CD14-positive monocyte (primary cell): ENCODE results near the gene CYP46A1. TPM values are rescaled to one million over a fixed set of nuclear protein-coding genes. Genes with fewer than 3 reads are reported as not detected.

Experiments used
- DNase-seq, 3 donors: peaks; one replicate each; pipeline ENCODE4 v3.0.0-alpha.2; 2011 to 2022
- H2AFZ ChIP-seq: 2 replicates; pipeline ENCODE4 v1.6.0; 2012; ENCODE audit warnings: mild to moderate bottlenecking, low read depth, low read length, inconsistent platforms; ENCODE audit not compliant: insufficient read depth, poor library complexity, severe bottlenecking
- H3K27ac ChIP-seq, 2 donors: 1 replicate in 1 of 2; 2 replicates in 1 of 2; pipeline ENCODE4 v1.5.1; 2012 to 2013; ENCODE audit warnings: low read length in 2 of 2, control low read depth in 1 of 2, inconsistent platforms in 1 of 2, low read depth in 1 of 2, mild to moderate bottlenecking in 1 of 2
- H3K27me3 ChIP-seq, 2 donors: one replicate each; pipeline versions ENCODE4 v1.6.0 to v1.6.1; 2011 to 2013; ENCODE audit warnings: low read length in 2 of 2; ENCODE audit not compliant: control insufficient read depth in 2 of 2, insufficient read depth in 2 of 2
- H3K36me3 ChIP-seq, 2 donors: replicated peaks in 1 of 2; 1 replicate in 1 of 2; 2 replicates in 1 of 2; pipeline versions ENCODE4 v1.5.1 to v1.6.1; 2012 to 2013; ENCODE audit warnings: low read length in 2 of 2, control low read depth in 1 of 2, inconsistent platforms in 1 of 2, mild to moderate bottlenecking in 1 of 2; ENCODE audit not compliant: insufficient read depth in 2 of 2, control insufficient read depth in 1 of 2
- H3K4me1 ChIP-seq, 2 donors: 1 replicate in 1 of 2; 2 replicates in 1 of 2; pipeline versions ENCODE4 v1.5.1 to v1.6.1; 2012 to 2013; ENCODE audit warnings: low read length in 2 of 2, control low read depth in 1 of 2, inconsistent platforms in 1 of 2, mild to moderate bottlenecking in 1 of 2, moderate library complexity in 1 of 2; ENCODE audit not compliant: insufficient read depth in 2 of 2, control insufficient read depth in 1 of 2
- H3K4me2 ChIP-seq: replicated peaks from 2 replicates; pipeline ENCODE3; 2012; ENCODE audit warnings: low read length, moderate library complexity, mild to moderate bottlenecking; ENCODE audit not compliant: poor library complexity, severe bottlenecking; ENCODE audit errors: extremely low read depth
- H3K4me3 ChIP-seq, 3 experiments: fragments of 200-600 bp in 1 of 3; sonication (generic) in 1 of 3; replicated peaks in 1 of 3; 1 replicate in 2 of 3; 2 replicates in 1 of 3; pipeline ENCODE4 v1.5.1; 2011 to 2013; ENCODE audit warnings: low read length in 3 of 3, mild to moderate bottlenecking in 3 of 3, control low read depth in 2 of 3, low read depth in 2 of 3, inconsistent platforms in 1 of 3, moderate library complexity in 1 of 3
- H3K79me2 ChIP-seq: 2 replicates; pipeline ENCODE4 v1.6.0; 2012; ENCODE audit warnings: mild to moderate bottlenecking, control low read depth, inconsistent platforms, low read length, moderate library complexity; ENCODE audit not compliant: insufficient read depth
- H3K9ac ChIP-seq: 2 replicates; pipeline ENCODE4 v1.6.0; 2017; ENCODE audit warnings: low read length, mild to moderate bottlenecking; ENCODE audit not compliant: insufficient read depth, poor library complexity, severe bottlenecking
- H3K9me3 ChIP-seq, 2 donors: replicated peaks in 1 of 2; 1 replicate in 1 of 2; 2 replicates in 1 of 2; pipeline versions ENCODE4 v1.5.1 to v1.6.1; 2012 to 2013; ENCODE audit warnings: low read length in 2 of 2, control low read depth in 1 of 2; ENCODE audit not compliant: control insufficient read depth in 1 of 2, insufficient read depth in 1 of 2
- H4K20me1 ChIP-seq: 2 replicates; pipeline ENCODE4 v1.6.0; 2012; ENCODE audit warnings: mild to moderate bottlenecking, low read length, control low read depth, moderate library complexity; ENCODE audit not compliant: insufficient read depth
- H3K27ac Mint-ChIP-seq, 7 donors: one replicate each; pipeline ENCODE4 v1.8.0; 2020; ENCODE audit warnings: mild to moderate bottlenecking in 7 of 7, mixed read lengths in 7 of 7, moderate library complexity in 6 of 7, inconsistent platforms in 2 of 7
- H3K27me3 Mint-ChIP-seq, 3 donors: one replicate each; pipeline ENCODE4 v1.8.0; 2021 to 2022; ENCODE audit warnings: low read depth in 3 of 3, mild to moderate bottlenecking in 3 of 3, mixed read lengths in 3 of 3, moderate library complexity in 3 of 3, inconsistent platforms in 1 of 3
- H3K36me3 Mint-ChIP-seq, 2 donors: one replicate each; pipeline ENCODE4 v1.8.0; 2020; ENCODE audit warnings: mixed read lengths in 2 of 2, inconsistent platforms in 1 of 2, mild to moderate bottlenecking in 1 of 2
- H3K4me1 Mint-ChIP-seq: one replicate; pipeline ENCODE4 v1.8.0; 2020; ENCODE audit warnings: mild to moderate bottlenecking, mixed read lengths
- H3K4me3 Mint-ChIP-seq, 2 donors: one replicate each; pipeline ENCODE4 v1.8.0; 2020; ENCODE audit warnings: mild to moderate bottlenecking in 2 of 2, mixed read lengths in 2 of 2, moderate library complexity in 1 of 2
- H3K9me3 Mint-ChIP-seq, 7 donors: one replicate each; pipeline ENCODE4 v1.8.0; 2020 to 2022; ENCODE audit warnings: mixed read lengths in 7 of 7, mild to moderate bottlenecking in 6 of 7, moderate library complexity in 6 of 7, inconsistent platforms in 2 of 7
- CTCF ChIP-seq: fragments of 200-600 bp; IDR thresholded peaks from one replicate; pipeline ENCODE4 v1.8.0; 2022; ENCODE audit warnings: antibody characterized with exemption, mild to moderate bottlenecking
- WGBS: methylation state at CpG from one replicate; pipeline ENCODE4 v1.1.5; 2013; ENCODE audit warnings: missing lambda C conversion rate; ENCODE audit not compliant: insufficient coverage; 5-methylcytosine and 5-hydroxymethylcytosine counted together
- intact Hi-C, 2 donors: fragments of 100-400 bp; cut with micrococcal nuclease; formaldehyde crosslinking; loops; one replicate each; pipeline versions ENCODE4 v1.15.0 to v1.15.1; 2023
- polyA plus RNA-seq, 3 donors: library from polyadenylated mRNA; depleted of rRNA in 1 of 3; unstranded in 2 of 3; stranded (reverse) in 1 of 3; fragments of 300-500 nt in 2 of 3; fragments of >200 nt in 1 of 3; fragmentation: Illumina TruSeq in 2 of 3; gene quantifications; 1 replicate in 2 of 3; 2 replicates in 1 of 3; pipeline ENCODE4 v1.2.3, GENCODE V29; 2012 to 2021

CYP46A1 gene
- polyA plus RNA-seq, 3 donors, result not detected

- 50% methylated on average over 4 of the region's 4 CpGs for WGBS
- Mint-ChIP-seq H3K4me3 (peak overlapping the region in 1 of 2 donors; percentile 7), H3K36me3 (no peaks in the 10 kb centered on the region), H3K9me3 (peaks cover 0 to 2% (median 0%) of the 10 kb centered on the region in 7 donors), H3K27me3 (peaks cover 12 to 46% (median 25%) of the 10 kb centered on the region in 3 donors), H3K27ac (no peak overlapping the region), H3K4me1 (no peaks in the 10 kb centered on the region)
- Histone ChIP-seq H3K4me1 (no peaks in the 10 kb centered on the region), H3K27ac (no peak overlapping the region), H3K79me2 (no peaks in the 10 kb centered on the region), H3K9ac (no peak overlapping the region), H3K36me3 (no peaks in the 10 kb centered on the region), H3K4me2 (no peak overlapping the region), H3K4me3 (no peak overlapping the region), H3K27me3 (peaks cover 0 to 6% of the 10 kb centered on the region in 2 donors), H3K9me3 (no peaks in the 10 kb centered on the region), H2AFZ (no peak overlapping the region), H4K20me1 (no peaks in the 10 kb centered on the region)
- TF ChIP-seq CTCF, result no peak
- intact Hi-C loops, result no loop called here
- DNase-seq, result no peak
These were observed 44.9 kb downstream of the CYP46A1 start for GRCh38 chr14:99728981-99729451.

- Histone ChIP-seq H3K27ac (no peak overlapping the region), H3K9ac (no peak overlapping the region), H3K9me3 (no peaks in the 10 kb centered on the region), H3K79me2 (no peaks in the 10 kb centered on the region), H4K20me1 (no peaks in the 10 kb centered on the region), H2AFZ (peak overlapping the region; percentile 29), H3K4me1 (no peaks in the 10 kb centered on the region), H3K4me2 (peak overlapping the region; percentile 51), H3K27me3 (peaks cover 0 to 6% of the 10 kb centered on the region in 2 donors), H3K4me3 (no peak overlapping the region), H3K36me3 (no peaks in the 10 kb centered on the region)
- Mint-ChIP-seq H3K4me3 (peak overlapping the region in 1 of 2 donors; percentile 30), H3K36me3 (no peaks in the 10 kb centered on the region), H3K4me1 (no peaks in the 10 kb centered on the region), H3K27me3 (peaks cover 11 to 44% (median 21%) of the 10 kb centered on the region in 3 donors), H3K27ac (no peak overlapping the region), H3K9me3 (peaks cover 0 to 2% (median 0%) of the 10 kb centered on the region in 7 donors)
- DNase-seq, result peak in 1 of 3 donors; percentile 3
- 4% methylated on average over 73 of the region's 75 CpGs for WGBS
- intact Hi-C loops, result no loop called here
- TF ChIP-seq CTCF, result peak; percentile 73
These were observed 46.1 kb downstream of the CYP46A1 start for GRCh38 chr14:99729991-99730875.
